ENCODE data around the gene MADD.

DNA sequence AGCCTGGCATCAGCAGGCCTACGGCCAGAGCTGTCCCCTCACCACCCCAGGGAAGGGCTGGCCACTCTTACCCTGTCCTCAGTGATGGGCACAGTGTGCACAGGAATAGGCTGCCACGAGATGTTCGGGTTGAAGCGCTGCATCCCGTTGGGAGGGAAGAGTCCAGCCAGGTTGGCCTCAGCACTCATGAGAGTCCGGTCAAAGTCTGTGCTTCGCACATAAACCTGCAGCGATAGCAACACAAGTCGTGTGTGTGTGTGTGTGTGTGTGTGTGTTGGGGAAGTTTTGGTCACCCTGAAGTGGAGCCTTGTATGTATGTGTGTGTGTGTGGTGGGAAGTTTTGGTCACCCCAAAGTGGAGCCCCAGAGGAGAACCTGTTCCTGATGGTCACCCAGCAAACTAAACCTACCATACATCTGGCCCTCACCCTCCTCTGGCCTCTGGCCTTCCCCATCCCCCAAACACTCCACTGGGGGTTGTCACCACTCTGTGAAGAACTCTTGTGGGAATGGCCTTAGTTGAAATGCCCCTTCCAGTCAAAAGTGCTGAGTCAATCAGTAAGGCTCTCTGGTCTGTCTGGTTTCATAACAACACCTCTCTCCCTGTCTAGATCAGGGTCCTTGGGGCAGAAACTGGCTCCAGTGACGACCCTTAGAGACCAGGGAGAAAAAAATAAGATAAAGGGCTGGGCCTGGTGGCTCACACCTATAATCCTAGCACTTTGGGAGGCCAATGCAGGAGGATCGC is 24.1 kb upstream of the MADD start:
- TF ChIP-seq, protein P1, sequence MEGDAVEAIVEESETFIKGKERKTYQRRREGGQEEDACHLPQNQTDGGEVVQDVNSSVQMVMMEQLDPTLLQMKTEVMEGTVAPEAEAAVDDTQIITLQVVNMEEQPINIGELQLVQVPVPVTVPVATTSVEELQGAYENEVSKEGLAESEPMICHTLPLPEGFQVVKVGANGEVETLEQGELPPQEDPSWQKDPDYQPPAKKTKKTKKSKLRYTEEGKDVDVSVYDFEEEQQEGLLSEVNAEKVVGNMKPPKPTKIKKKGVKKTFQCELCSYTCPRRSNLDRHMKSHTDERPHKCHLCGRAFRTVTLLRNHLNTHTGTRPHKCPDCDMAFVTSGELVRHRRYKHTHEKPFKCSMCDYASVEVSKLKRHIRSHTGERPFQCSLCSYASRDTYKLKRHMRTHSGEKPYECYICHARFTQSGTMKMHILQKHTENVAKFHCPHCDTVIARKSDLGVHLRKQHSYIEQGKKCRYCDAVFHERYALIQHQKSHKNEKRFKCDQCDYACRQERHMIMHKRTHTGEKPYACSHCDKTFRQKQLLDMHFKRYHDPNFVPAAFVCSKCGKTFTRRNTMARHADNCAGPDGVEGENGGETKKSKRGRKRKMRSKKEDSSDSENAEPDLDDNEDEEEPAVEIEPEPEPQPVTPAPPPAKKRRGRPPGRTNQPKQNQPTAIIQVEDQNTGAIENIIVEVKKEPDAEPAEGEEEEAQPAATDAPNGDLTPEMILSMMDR (IDR thresholded peaks at IDR 0.05) = no peak
- TF ChIP-seq POLR2AphosphoS5 (IDR thresholded peaks at IDR 0.05) = no peak
